Measurements from ENCODE around the gene TIAM1.

DNA sequence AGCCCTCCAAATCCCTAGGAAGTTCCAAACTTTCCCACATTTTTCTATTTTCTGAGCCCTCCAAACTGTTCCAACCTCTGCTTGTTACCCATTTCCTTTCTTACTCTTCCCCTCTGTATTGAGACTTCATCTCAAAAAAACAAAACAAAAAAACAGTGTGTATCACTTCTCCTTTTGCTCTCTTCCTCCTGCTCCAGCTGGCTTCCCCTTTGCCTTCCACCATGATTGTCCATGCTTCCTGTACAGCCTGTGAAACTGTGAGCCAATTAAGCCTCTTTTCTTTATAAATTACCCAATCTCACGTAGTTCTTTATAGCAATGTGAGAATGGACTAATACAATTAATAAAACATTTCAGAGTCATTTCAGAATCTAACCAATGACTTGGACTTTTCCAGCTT, 236.2 kb downstream of the TIAM1 start:
- TF ChIP-seq RBBP5 (IDR thresholded peaks at IDR 0.05; ENCODE audit: borderline replicate concordance, low read depth, low read length) (no peak), YY1 (IDR thresholded peaks at IDR 0.05; ENCODE audit: low read depth, low read length) (no peak)
